ENCODE measurements around the gene PRDM11. TPM values are rescaled to one million over a fixed set of nuclear protein-coding genes. Genes with fewer than 3 reads are reported as not detected.

PRDM11 gene
- total and polyA plus RNA-seq, 2 of the 8 experiments (the other 6 are each of a cell fraction or from before 2014, with no cell fraction given): 3.6 to 11.7 TPM

DNA sequence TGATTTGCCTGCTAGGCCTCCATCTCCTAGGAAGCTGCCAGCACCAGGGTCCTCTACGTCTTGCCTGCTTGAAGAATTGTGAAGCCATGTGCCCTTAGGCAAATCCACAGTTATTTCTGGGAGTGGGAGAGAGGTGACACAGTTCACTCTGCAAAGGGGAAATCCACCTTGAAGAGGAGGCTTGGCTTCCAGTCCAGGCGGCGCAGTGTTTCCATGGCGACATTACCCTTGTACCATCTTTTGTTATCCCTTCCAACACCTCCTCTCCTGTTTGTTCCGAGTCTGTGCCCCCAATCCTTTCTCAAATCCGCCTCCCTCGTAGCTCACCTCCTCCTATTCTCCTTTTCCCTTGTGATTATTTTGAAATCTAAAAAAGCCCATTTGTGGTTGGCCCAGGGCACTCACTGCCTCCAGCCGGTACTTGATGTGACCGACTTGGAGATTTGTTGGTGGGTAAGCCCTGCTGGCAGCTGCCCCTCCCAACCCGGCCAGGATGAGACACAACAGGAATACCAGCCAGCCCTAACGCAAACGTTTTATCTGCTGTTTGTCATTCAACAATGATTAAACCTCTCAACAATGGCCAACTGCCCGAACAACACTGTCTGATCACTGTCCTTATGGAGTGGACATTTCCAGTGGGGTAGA lies 121.3 kb downstream of the PRDM11 start:
- no peak overlapping the region for H3K4me3 ChIP-seq (ENCODE audit: extremely low read depth in 1 of 4, insufficient read depth in 2 of 4, low read depth in 3 of 4, low read length in 4 of 4)
- WGBS, 2 experiments (ENCODE audit: extremely low coverage in 1 of 2, insufficient coverage in 1 of 2, insufficient read length in 1 of 2, insufficient replicate concordance in 2 of 2, low coverage in 1 of 2, low lambda C conversion rate in 2 of 2, missing lambda C conversion rate in 1 of 2): 90% methylated on average over 13 of the region's 13 CpGs; no CpG with 5 or more reads in 1 of the 2 experiments
- no peak overlapping the region for H3K18ac ChIP-seq (ENCODE audit: extremely low read depth, low read length)
- peaks cover 0 to 2% (median 0%) of the 10 kb centered on the region in 4 experiments; a peak in 1 of 7 replicates for H3K4me1 ChIP-seq (replicated peaks in 1 of 4; ENCODE audit: control insufficient read depth in 3 of 4, insufficient read depth in 4 of 4, low read length in 3 of 4)
- DNase-seq (ENCODE audit: low read depth in 1 of 2, low spot score in 2 of 2) (no peak), FAIRE-seq (no peak)
- H3K27me3 ChIP-seq (replicated peaks in 1 of 4; ENCODE audit: control insufficient read depth in 3 of 4, extremely low read depth in 1 of 4, insufficient read depth in 3 of 4, low read length in 3 of 4): peaks cover 0 to 7% (median under 1%) of the 10 kb centered on the region in 4 experiments; a peak in 3 of 7 replicates
- no peak overlapping the region for H3K4ac ChIP-seq (replicated peaks; ENCODE audit: insufficient read length, low read depth, low read length)
- no peak overlapping the region for H2BK20ac ChIP-seq (ENCODE audit: low read length)
- H3K36me3 ChIP-seq (ENCODE audit: control insufficient read depth in 2 of 4, insufficient read depth in 4 of 4, low read length in 3 of 4): no peaks in the 10 kb centered on the region
- H3K23me2 ChIP-seq (ENCODE audit: low read depth, low read length): no peaks in the 10 kb centered on the region; the same call in 1 of the 2 replicates
- TF ChIP-seq EGR1 (IDR thresholded peaks at IDR 0.05; ENCODE audit: borderline replicate concordance, low read depth, low read length): no peak
- TF ChIP-seq POLR2A (IDR thresholded peaks at IDR 0.05; ENCODE audit: control extremely low read depth in 1 of 2, low read depth in 2 of 2, low read length in 2 of 2): no peak
- TF ChIP-seq RBBP5 (IDR thresholded peaks at IDR 0.05; ENCODE audit: borderline replicate concordance, low read depth, low read length): no peak
- TF ChIP-seq TCF12 (IDR thresholded peaks at IDR 0.05; ENCODE audit: low read depth, low read length): no peak
- no peak for TF ChIP-seq HDAC6 (IDR thresholded peaks at IDR 0.05; ENCODE audit: low read depth, low read length)
- TF ChIP-seq SAP30 (IDR thresholded peaks at IDR 0.05; ENCODE audit: insufficient read depth, insufficient replicate concordance, low read length): no peak
- TF ChIP-seq CHD2 (IDR thresholded peaks at IDR 0.05; ENCODE audit: low read length): no peak
- TF ChIP-seq NANOG (IDR thresholded peaks at IDR 0.05; ENCODE audit: insufficient read depth, low read depth, low read length, poor library complexity, severe bottlenecking): no peak
- TF ChIP-seq RXRA (IDR thresholded peaks at IDR 0.05; ENCODE audit: insufficient read depth, low read depth, low read length): no peak
- TF ChIP-seq PHF8 (conservative IDR thresholded peaks at IDR 0.05; ENCODE audit: low read depth, low read length): no peak
- TF ChIP-seq CREB1 (IDR thresholded peaks at IDR 0.05): no peak
- no peak for TF ChIP-seq POLR2AphosphoS5 (IDR thresholded peaks at IDR 0.05; ENCODE audit: low read depth, low read length)
- ChIA-PET POLR2A (ENCODE audit: partially characterized antibody) (interaction anchor here (1.5 to 2.2 kb wide), 2 partner anchors 12 to 18 kb away, joined by 4 read pairs; partner anchors contain the start of gene SYT13), CTCF (ENCODE audit: partially characterized antibody) (interaction anchor here (0.6 to 13.0 kb wide), 19 partner anchors 9 to 434 kb away, joined by 3 to 211 read pairs (median 4); partner anchors contain the start of gene SYT13)
- no peaks in the 10 kb centered on the region for H3K9me3 ChIP-seq (ENCODE audit: insufficient read depth in 2 of 2, low read depth in 1 of 2, low read length in 1 of 2)
- no peak overlapping the region for H3K14ac ChIP-seq (ENCODE audit: insufficient read length)
- no peak overlapping the region for H2BK120ac ChIP-seq (replicated peaks; ENCODE audit: low read depth, low read length)
- H3K27ac ChIP-seq (ENCODE audit: low read depth, low read length): no peak overlapping the region
- no peak overlapping the region for H2AK5ac ChIP-seq (ENCODE audit: low read depth, low read length)
- no peak overlapping the region for H3K23ac ChIP-seq (ENCODE audit: insufficient read length)
- H3K79me1 ChIP-seq (ENCODE audit: low read depth, low read length): no peaks in the 10 kb centered on the region
- H2BK5ac ChIP-seq (ENCODE audit: low read depth, low read length): no peak overlapping the region
- H2AFZ ChIP-seq (ENCODE audit: low read length): no peak overlapping the region
- H4K20me1 ChIP-seq (replicated peaks in 1 of 2; ENCODE audit: control insufficient read depth in 1 of 2, insufficient read depth in 2 of 2, low read length in 2 of 2): no peaks in the 10 kb centered on the region
- H4K5ac ChIP-seq (ENCODE audit: insufficient read length, low read depth, low read length): no peak overlapping the region
- no peak overlapping the region for H4K8ac ChIP-seq (ENCODE audit: extremely low read depth, insufficient read depth, low read length)
- no peak overlapping the region for H2BK12ac ChIP-seq (ENCODE audit: low read depth, low read length)
- no peak overlapping the region for H2BK15ac ChIP-seq (ENCODE audit: low read length)
- no peak overlapping the region for H3K4me2 ChIP-seq (ENCODE audit: insufficient read depth in 1 of 2, low read depth in 2 of 2, low read length in 2 of 2)
- H3K56ac ChIP-seq (replicated peaks; ENCODE audit: insufficient read length, low read depth, low read length): no peak overlapping the region
- H4K91ac ChIP-seq (replicated peaks; ENCODE audit: insufficient read length, low read length): no peak overlapping the region
- H3K79me2 ChIP-seq (ENCODE audit: control insufficient read depth in 1 of 2, insufficient read depth in 2 of 2, low read length in 2 of 2): no peaks in the 10 kb centered on the region
- H3K9ac ChIP-seq (replicated peaks in 1 of 4; ENCODE audit: extremely low read depth in 1 of 4, low read depth in 3 of 4, low read length in 3 of 4): no peak overlapping the region

Data from H1 (cell line).